Measurements from ENCODE around the gene GSTA2. TPM values are rescaled to one million over a fixed set of nuclear protein-coding genes. Genes with fewer than 3 reads are reported as not detected.
"Not testable (repeated sequence)": the region's sequence is repeated elsewhere in the genome, so short reads cannot be mapped to it uniquely, and the experiment has no call there.

Gene GSTA2
- polyA plus RNA-seq, 1 donor from 2014 or later, result not detected

- H3K4me3 ChIP-seq (ENCODE audit: low read length); H3F3A ChIP-seq (ENCODE audit: insufficient read depth, low read length, poor library complexity, severe bottlenecking); H3K27me3 ChIP-seq (ENCODE audit: insufficient read depth, low read depth, low read length); H3K9me3 ChIP-seq (ENCODE audit: low read length); H4K20me1 ChIP-seq (ENCODE audit: insufficient read depth); H3K4me2 ChIP-seq (ENCODE audit: low read length); H3K36me3 ChIP-seq (ENCODE audit: insufficient read depth, low read length); H2AFZ ChIP-seq (ENCODE audit: low read depth, low read length); H3K27ac ChIP-seq (ENCODE audit: low read length); H3K79me2 ChIP-seq (replicated peaks; ENCODE audit: insufficient read depth, low read length); H3K9ac ChIP-seq (ENCODE audit: low read length); H3K9me2 ChIP-seq (ENCODE audit: insufficient read depth, low read length): not testable (repeated sequence)
Observed at GRCh38 chr6:52757651-52758338, 5.5 kb downstream of the GSTA2 start.

- H3K36me3 ChIP-seq (ENCODE audit: insufficient read depth, low read length), result no peaks in the 10 kb centered on the region
- no peaks in the 10 kb centered on the region for H3K79me2 ChIP-seq (replicated peaks; ENCODE audit: insufficient read depth, low read length)
- no peaks in the 10 kb centered on the region for H3F3A ChIP-seq (ENCODE audit: insufficient read depth, low read length, poor library complexity, severe bottlenecking)
Observed at GRCh38 chr6:52754443-52754842, 8.8 kb downstream of the GSTA2 start.

DNA sequence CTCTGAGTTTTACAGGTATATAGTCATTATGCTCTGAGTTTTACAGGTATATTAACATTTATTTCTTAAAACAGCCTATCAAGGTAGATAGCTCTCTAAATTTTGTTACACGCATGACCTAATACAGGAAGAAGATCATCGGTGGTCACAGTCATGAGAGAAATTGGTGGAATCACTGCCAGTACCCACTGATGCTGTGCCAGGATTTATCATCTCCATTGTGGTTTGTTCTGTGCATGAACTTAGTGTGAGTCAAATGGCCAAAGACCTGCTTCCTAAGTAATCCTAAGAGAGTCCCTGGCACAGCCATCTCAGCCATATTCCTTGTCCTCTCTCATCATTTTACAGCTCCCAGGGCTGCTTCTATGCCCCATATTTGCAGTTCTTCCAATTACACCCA is 10.1 kb downstream of the GSTA2 start:
- not testable (repeated sequence) for H3K9me3 ChIP-seq (ENCODE audit: low read length)

More at GRCh38 chr6:52754443-52754842, 8.8 kb downstream of the GSTA2 start:
- no peaks in the 10 kb centered on the region for H3K9me3 ChIP-seq (ENCODE audit: low read length)
- H2AFZ ChIP-seq (ENCODE audit: low read depth, low read length), result no peak overlapping the region
- H3K9me2 ChIP-seq (ENCODE audit: insufficient read depth, low read length), result no peaks in the 10 kb centered on the region
- no peak overlapping the region for H3K9ac ChIP-seq (ENCODE audit: low read length)
- no peak overlapping the region for H3K27ac ChIP-seq (ENCODE audit: low read length)
- no peak overlapping the region for H3K4me2 ChIP-seq (ENCODE audit: low read length)
- TF ChIP-seq POLR2AphosphoS5 (IDR thresholded peaks at IDR 0.05) (no peak), EZH2 (IDR thresholded peaks at IDR 0.05; ENCODE audit: borderline replicate concordance, insufficient read depth, low read length, poor library complexity, severe bottlenecking) (no peak), TAF1 (IDR thresholded peaks at IDR 0.05; ENCODE audit: low read depth) (no peak), EP300 (conservative IDR thresholded peaks at IDR 0.05; ENCODE audit: poor library complexity, severe bottlenecking) (no peak), SMC3 (conservative IDR thresholded peaks at IDR 0.05; ENCODE audit: poor library complexity) (no peak), REST (IDR thresholded peaks at IDR 0.05; ENCODE audit: borderline replicate concordance) (no peak), MXI1 (conservative IDR thresholded peaks at IDR 0.05; ENCODE audit: poor library complexity, severe bottlenecking) (no peak), RAD21 (conservative IDR thresholded peaks at IDR 0.05) (no peak), CTCF (IDR thresholded peaks at IDR 0.05; ENCODE audit: poor library complexity, severe bottlenecking) (no peak)
- no peak overlapping the region for H3K4me3 ChIP-seq (ENCODE audit: low read length)
- H4K20me1 ChIP-seq (ENCODE audit: insufficient read depth), result no peaks in the 10 kb centered on the region
- no peaks in the 10 kb centered on the region for H3K27me3 ChIP-seq (ENCODE audit: insufficient read depth, low read depth, low read length)

More for the DNA sequence above, 10.1 kb downstream of the GSTA2 start:
- H3K4me2 ChIP-seq (ENCODE audit: low read length); H3F3A ChIP-seq (ENCODE audit: insufficient read depth, low read length, poor library complexity, severe bottlenecking); H2AFZ ChIP-seq (ENCODE audit: low read depth, low read length); H3K9ac ChIP-seq (ENCODE audit: low read length); H3K9me2 ChIP-seq (ENCODE audit: insufficient read depth, low read length); H3K27ac ChIP-seq (ENCODE audit: low read length); H3K27me3 ChIP-seq (ENCODE audit: insufficient read depth, low read depth, low read length); H3K36me3 ChIP-seq (ENCODE audit: insufficient read depth, low read length); H4K20me1 ChIP-seq (ENCODE audit: insufficient read depth); H3K4me3 ChIP-seq (ENCODE audit: low read length); H3K79me2 ChIP-seq (replicated peaks; ENCODE audit: insufficient read depth, low read length): not testable (repeated sequence)

Data from neural cell (in vitro differentiated cells).